HepG2 (cell line): ENCODE measurements around the gene KLHDC2. TPM values are rescaled to one million over a fixed set of nuclear protein-coding genes. Genes with fewer than 3 reads are reported as not detected.

Source experiments
- CBX1 ChIP-seq: IDR thresholded peaks from one replicate; pipeline ENCODE4 v1.6.1; 2016; ENCODE audit warnings: antibody characterized with exemption, low read depth
- EEA1 ChIP-seq: sonication (generic); formaldehyde crosslinking; IDR thresholded peaks from 2 replicates; pipeline ENCODE4 v1.5.1; 2020; ENCODE audit warnings: mild to moderate bottlenecking, missing genetic modification reagents, borderline replicate concordance
- GATAD2A ChIP-seq: IDR thresholded peaks from 2 replicates; pipeline ENCODE4 v1.6.1; 2016
- KDM5A ChIP-seq: fragments of 200-600 bp; sonication (generic); IDR thresholded peaks from 2 replicates; pipeline ENCODE4 v1.7.0; 2018; ENCODE audit warnings: antibody characterized with exemption, mild to moderate bottlenecking, low read length, borderline replicate concordance
- PHB2 ChIP-seq: fragments of 450-650 bp; IDR thresholded peaks from 2 replicates; pipeline ENCODE4 v1.6.1; 2018; ENCODE audit not compliant: partially characterized antibody
- PHF20 ChIP-seq: sonication (generic); formaldehyde crosslinking; IDR thresholded peaks from 2 replicates; pipeline ENCODE4 v1.5.0; 2020; ENCODE audit warnings: mild to moderate bottlenecking, missing genetic modification reagents
- RAD51 ChIP-seq: fragments of 450-650 bp; IDR thresholded peaks from 2 replicates; pipeline ENCODE4 v1.6.1; 2016; ENCODE audit warnings: borderline replicate concordance
- TRIM24 ChIP-seq: sonication (generic); formaldehyde crosslinking; IDR thresholded peaks from 2 replicates; pipeline ENCODE4 v1.8.0; 2022; ENCODE audit warnings: mild to moderate bottlenecking, missing genetic modification reagents
- ZMAT3 ChIP-seq: sonication (generic); formaldehyde crosslinking; conservative IDR thresholded peaks from 2 replicates; pipeline ENCODE4 v1.7.0; 2021; ENCODE audit warnings: missing genetic modification reagents
- ZNF253 ChIP-seq: sonication (generic); formaldehyde crosslinking; IDR thresholded peaks from 2 replicates; pipeline ENCODE4 v1.8.0; 2022; ENCODE audit warnings: mild to moderate bottlenecking, missing genetic modification reagents, borderline replicate concordance
- ZNF3 ChIP-seq: IDR thresholded peaks from 2 replicates; pipeline ENCODE4 v1.7.0; 2017; ENCODE audit warnings: inconsistent platforms
- ZNF550 ChIP-seq: sonication (generic); formaldehyde crosslinking; IDR thresholded peaks from 2 replicates; pipeline ENCODE4 v1.4.0; 2020; ENCODE audit warnings: mild to moderate bottlenecking, missing genetic modification reagents, borderline replicate concordance
- ZNF644 ChIP-seq: IDR thresholded peaks from 2 replicates; pipeline ENCODE4 v1.6.1; 2016; ENCODE audit warnings: low read depth
- ZNF879 ChIP-seq: sonication (generic); formaldehyde crosslinking; IDR thresholded peaks from 2 replicates; pipeline ENCODE4 v1.8.1; 2023; ENCODE audit warnings: missing genetic modification reagents
- polyA plus RNA-seq, 8 experiments: library from polyadenylated mRNA; depleted of rRNA in 3 of 8; stranded (reverse) in 7 of 8; unstranded in 1 of 8; fragments of >200 nt; fragmentation: Illumina TruSeq in 4 of 8; extraction: Trizol in 4 of 8; gene quantifications; 2 replicates each; pipeline versions ENCODE4 v1.2.1 to v1.2.3, GENCODE V29; 2011 to 2016; ENCODE audit warnings: low read depth in 4 of 8, missing spikeins in 1 of 8, mixed read lengths in 1 of 8; ENCODE audit not compliant: insufficient read depth in 1 of 8
- total RNA-seq, 5 experiments: library from RNA; depleted of rRNA; stranded (reverse); fragments of >200 nt; fragmentation: Illumina TruSeq; extraction: Trizol; gene quantifications; 2 replicates each; pipeline ENCODE4 v1.2.3, GENCODE V29; 2016; ENCODE audit warnings: low read depth in 1 of 5
- TF ChIP-seq, protein P1 (sequence below): sonication (generic); formaldehyde crosslinking; IDR thresholded peaks from 2 replicates; pipeline ENCODE4 v1.4.0; 2020; ENCODE audit warnings: missing genetic modification reagents
- TF ChIP-seq, protein P2 (sequence below): sonication (generic); formaldehyde crosslinking; IDR thresholded peaks from 2 replicates; pipeline ENCODE4 v1.5.0; 2020; ENCODE audit warnings: missing genetic modification reagents
- TF ChIP-seq, protein P3 (sequence below): sonication (generic); formaldehyde crosslinking; IDR thresholded peaks from 2 replicates; pipeline ENCODE4 v1.8.1; 2023; ENCODE audit warnings: mild to moderate bottlenecking, inconsistent platforms, moderate library complexity, missing genetic modification reagents, borderline replicate concordance
- TF ChIP-seq, protein P4 (sequence below): sonication (generic); formaldehyde crosslinking; IDR thresholded peaks from 2 replicates; pipeline ENCODE4 v1.4.0; 2020; ENCODE audit warnings: missing genetic modification reagents, borderline replicate concordance

KLHDC2 gene
- total and polyA plus RNA-seq, 2 of the 13 experiments (the other 11 are each of a cell fraction or from before 2014, with no cell fraction given) = 95.5 to 170 TPM

DNA sequence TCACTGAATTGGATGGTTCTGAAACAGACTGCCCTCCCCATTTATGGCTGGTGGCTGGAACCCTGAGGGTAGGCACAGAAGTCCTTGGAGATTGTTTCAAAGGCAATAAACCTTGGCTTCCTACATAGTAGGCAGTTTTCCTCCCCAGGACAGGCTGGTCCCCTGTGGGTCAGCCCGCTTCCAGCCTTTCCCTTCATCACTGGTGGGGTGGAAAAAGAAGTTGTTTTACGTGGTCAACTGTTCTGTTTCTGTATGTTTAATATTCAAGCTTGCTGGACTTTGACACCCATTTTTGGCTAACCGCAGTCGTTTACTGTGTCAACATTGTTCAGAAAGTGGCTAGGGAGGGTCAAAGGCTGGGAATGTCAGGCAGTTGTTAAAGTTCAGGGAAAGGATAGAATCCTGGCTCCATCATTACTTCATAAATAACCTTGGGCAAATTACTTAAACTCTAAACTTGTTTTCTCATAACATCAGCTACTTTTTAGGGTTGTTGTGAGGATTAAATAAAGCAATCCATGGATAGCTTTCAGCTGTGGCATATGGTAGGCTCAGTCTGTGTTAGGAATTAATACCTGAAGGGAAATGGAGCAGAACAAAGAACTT lies 2.4 kb downstream of the KLHDC2 start (continued):
- TF ChIP-seq, protein P1, sequence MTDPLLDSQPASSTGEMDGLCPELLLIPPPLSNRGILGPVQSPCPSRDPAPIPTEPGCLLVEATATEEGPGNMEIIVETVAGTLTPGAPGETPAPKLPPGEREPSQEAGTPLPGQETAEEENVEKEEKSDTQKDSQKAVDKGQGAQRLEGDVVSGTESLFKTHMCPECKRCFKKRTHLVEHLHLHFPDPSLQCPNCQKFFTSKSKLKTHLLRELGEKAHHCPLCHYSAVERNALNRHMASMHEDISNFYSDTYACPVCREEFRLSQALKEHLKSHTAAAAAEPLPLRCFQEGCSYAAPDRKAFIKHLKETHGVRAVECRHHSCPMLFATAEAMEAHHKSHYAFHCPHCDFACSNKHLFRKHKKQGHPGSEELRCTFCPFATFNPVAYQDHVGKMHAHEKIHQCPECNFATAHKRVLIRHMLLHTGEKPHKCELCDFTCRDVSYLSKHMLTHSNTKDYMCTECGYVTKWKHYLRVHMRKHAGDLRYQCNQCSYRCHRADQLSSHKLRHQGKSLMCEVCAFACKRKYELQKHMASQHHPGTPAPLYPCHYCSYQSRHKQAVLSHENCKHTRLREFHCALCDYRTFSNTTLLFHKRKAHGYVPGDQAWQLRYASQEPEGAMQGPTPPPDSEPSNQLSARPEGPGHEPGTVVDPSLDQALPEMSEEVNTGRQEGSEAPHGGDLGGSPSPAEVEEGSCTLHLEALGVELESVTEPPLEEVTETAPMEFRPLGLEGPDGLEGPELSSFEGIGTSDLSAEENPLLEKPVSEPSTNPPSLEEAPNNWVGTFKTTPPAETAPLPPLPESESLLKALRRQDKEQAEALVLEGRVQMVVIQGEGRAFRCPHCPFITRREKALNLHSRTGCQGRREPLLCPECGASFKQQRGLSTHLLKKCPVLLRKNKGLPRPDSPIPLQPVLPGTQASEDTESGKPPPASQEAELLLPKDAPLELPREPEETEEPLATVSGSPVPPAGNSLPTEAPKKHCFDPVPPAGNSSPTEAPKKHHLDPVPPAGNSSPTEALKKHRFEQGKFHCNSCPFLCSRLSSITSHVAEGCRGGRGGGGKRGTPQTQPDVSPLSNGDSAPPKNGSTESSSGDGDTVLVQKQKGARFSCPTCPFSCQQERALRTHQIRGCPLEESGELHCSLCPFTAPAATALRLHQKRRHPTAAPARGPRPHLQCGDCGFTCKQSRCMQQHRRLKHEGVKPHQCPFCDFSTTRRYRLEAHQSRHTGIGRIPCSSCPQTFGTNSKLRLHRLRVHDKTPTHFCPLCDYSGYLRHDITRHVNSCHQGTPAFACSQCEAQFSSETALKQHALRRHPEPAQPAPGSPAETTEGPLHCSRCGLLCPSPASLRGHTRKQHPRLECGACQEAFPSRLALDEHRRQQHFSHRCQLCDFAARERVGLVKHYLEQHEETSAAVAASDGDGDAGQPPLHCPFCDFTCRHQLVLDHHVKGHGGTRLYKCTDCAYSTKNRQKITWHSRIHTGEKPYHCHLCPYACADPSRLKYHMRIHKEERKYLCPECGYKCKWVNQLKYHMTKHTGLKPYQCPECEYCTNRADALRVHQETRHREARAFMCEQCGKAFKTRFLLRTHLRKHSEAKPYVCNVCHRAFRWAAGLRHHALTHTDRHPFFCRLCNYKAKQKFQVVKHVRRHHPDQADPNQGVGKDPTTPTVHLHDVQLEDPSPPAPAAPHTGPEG (CRISPR knock-in tag) = no peak
- TF ChIP-seq PHB2 = no peak
- TF ChIP-seq ZNF879 (CRISPR knock-in tag) = no peak
- TF ChIP-seq, protein P2, sequence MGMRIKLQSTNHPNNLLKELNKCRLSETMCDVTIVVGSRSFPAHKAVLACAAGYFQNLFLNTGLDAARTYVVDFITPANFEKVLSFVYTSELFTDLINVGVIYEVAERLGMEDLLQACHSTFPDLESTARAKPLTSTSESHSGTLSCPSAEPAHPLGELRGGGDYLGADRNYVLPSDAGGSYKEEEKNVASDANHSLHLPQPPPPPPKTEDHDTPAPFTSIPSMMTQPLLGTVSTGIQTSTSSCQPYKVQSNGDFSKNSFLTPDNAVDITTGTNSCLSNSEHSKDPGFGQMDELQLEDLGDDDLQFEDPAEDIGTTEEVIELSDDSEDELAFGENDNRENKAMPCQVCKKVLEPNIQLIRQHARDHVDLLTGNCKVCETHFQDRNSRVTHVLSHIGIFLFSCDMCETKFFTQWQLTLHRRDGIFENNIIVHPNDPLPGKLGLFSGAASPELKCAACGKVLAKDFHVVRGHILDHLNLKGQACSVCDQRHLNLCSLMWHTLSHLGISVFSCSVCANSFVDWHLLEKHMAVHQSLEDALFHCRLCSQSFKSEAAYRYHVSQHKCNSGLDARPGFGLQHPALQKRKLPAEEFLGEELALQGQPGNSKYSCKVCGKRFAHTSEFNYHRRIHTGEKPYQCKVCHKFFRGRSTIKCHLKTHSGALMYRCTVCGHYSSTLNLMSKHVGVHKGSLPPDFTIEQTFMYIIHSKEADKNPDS (CRISPR knock-in tag) = no peak
- TF ChIP-seq ZNF253 (CRISPR knock-in tag) = no peak
- TF ChIP-seq ZNF3 (CRISPR knock-in tag) = no peak
- TF ChIP-seq ZMAT3 (CRISPR knock-in tag) = no peak
- no peak for TF ChIP-seq RAD51
- TF ChIP-seq EEA1 = no peak
- peak; percentile 91 for TF ChIP-seq GATAD2A (CRISPR knock-in tag)
- no peak for TF ChIP-seq TRIM24 (CRISPR knock-in tag)
- TF ChIP-seq PHF20 (CRISPR knock-in tag) = no peak
- no peak for TF ChIP-seq ZNF550 (CRISPR knock-in tag)
- no peak for TF ChIP-seq CBX1
- peak; percentile 36; the same call in 1 of the 2 replicates for TF ChIP-seq KDM5A
- TF ChIP-seq, protein P3, sequence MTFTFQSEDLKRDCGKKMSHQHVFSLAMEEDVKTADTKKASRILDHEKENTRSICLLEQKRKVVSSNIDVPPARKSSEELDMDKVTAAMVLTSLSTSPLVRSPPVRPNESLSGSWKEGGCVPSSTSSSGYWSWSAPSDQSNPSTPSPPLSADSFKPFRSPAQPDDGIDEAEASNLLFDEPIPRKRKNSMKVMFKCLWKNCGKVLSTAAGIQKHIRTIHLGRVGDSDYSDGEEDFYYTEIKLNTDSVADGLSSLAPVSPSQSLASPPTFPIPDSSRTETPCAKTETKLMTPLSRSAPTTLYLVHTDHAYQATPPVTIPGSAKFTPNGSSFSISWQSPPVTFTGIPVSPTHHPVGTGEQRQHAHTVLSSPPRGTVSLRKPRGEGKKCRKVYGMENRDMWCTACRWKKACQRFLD (CRISPR knock-in tag) = no peak
- no peak for TF ChIP-seq ZNF644
- TF ChIP-seq, protein P4, sequence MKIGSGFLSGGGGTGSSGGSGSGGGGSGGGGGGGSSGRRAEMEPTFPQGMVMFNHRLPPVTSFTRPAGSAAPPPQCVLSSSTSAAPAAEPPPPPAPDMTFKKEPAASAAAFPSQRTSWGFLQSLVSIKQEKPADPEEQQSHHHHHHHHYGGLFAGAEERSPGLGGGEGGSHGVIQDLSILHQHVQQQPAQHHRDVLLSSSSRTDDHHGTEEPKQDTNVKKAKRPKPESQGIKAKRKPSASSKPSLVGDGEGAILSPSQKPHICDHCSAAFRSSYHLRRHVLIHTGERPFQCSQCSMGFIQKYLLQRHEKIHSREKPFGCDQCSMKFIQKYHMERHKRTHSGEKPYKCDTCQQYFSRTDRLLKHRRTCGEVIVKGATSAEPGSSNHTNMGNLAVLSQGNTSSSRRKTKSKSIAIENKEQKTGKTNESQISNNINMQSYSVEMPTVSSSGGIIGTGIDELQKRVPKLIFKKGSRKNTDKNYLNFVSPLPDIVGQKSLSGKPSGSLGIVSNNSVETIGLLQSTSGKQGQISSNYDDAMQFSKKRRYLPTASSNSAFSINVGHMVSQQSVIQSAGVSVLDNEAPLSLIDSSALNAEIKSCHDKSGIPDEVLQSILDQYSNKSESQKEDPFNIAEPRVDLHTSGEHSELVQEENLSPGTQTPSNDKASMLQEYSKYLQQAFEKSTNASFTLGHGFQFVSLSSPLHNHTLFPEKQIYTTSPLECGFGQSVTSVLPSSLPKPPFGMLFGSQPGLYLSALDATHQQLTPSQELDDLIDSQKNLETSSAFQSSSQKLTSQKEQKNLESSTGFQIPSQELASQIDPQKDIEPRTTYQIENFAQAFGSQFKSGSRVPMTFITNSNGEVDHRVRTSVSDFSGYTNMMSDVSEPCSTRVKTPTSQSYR (CRISPR knock-in tag) = peak; percentile 21; the same call in 1 of the 2 replicates
